Left lobe of liver (tissue), 2 donors: ENCODE measurements around the gene NUDT4. TPM values are rescaled to one million over a fixed set of nuclear protein-coding genes. Genes with fewer than 3 reads are reported as not detected.
"Not testable (repeated sequence)": the region's sequence is repeated elsewhere in the genome, so short reads cannot be mapped to it uniquely, and the experiment has no call there.

Experiments used
- ATAC-seq: fragments of 200-7000 bp; cut with Tn5 transposase; one replicate; pipeline ENCODE4 v1.9.1; 2020; ENCODE audit warnings: mild to moderate bottlenecking, moderate library complexity
- DNase-seq: peaks from one replicate; pipeline ENCODE4 v3.0.0-alpha.2; 2020; ENCODE audit warnings: low spot score
- total RNA-seq: library from RNA; stranded (reverse); gene quantifications from one replicate; pipeline ENCODE4 v1.2.1, GENCODE V29; 2021
- donor health status: DM: no; HTN: no; CAD: no; lungs with moderate emphysema.
- donor health status: DM: no; HTN: yes; CAD: no.

The NUDT4 gene
- total RNA-seq, 1 donor from 2014 or later: 17.6 TPM

- DNase-seq (no peak), ATAC-seq (no peak)
Observed at GRCh38 chr12:93393425-93393824, 15.7 kb downstream of the NUDT4 start.

GRCh38 chr12:93397412-93397811 lies 19.7 kb downstream of the NUDT4 start:
- peak; percentile 61 for ATAC-seq
- no peak for DNase-seq

DNA sequence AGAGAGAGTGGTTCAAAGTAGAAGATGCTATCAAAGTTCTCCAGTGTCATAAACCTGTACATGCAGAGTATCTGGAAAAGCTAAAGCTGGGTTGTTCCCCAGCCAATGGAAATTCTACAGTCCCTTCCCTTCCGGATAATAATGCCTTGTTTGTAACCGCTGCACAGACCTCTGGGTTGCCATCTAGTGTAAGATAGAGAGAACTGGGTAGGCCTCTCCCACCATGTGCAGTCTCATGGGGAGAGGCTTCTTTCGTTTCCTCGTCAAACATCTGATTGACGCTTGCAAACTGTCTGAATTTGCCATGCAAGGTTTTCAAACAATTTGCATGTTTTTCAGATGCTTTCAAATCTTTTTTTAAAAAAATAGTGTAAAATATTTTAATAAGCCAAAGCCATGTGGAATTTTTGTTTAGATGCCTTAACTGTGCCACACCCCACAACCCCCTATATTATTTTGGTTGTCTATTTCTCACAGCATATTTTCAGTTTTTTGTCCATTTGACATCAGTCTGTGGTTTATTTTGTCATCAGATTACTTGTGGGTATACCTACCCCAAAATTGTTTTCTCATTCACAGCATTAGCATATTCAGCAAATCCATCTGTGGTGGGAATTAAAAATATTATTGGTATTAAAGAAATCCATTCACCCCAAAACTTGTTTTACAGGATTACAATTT lies 21.6 kb downstream of the NUDT4 start:
- ATAC-seq: peak; percentile 93
- not testable (repeated sequence) for DNase-seq

- DNase-seq: no peak
- ATAC-seq: no peak
Observed at GRCh38 chr12:93402333-93403311, 24.9 kb downstream of the NUDT4 start.

- DNase-seq: no peak
- peak; percentile 86 for ATAC-seq
Observed at GRCh38 chr12:93403988-93404803, 26.5 kb downstream of the NUDT4 start.

- ATAC-seq (peak; percentile 51), DNase-seq (no peak)
Observed at GRCh38 chr12:93404961-93405849, 27.5 kb downstream of the NUDT4 start.

- ATAC-seq: no peak
- no peak for DNase-seq
Observed at GRCh38 chr12:93407054-93407962, 29.6 kb downstream of the NUDT4 start.

DNA sequence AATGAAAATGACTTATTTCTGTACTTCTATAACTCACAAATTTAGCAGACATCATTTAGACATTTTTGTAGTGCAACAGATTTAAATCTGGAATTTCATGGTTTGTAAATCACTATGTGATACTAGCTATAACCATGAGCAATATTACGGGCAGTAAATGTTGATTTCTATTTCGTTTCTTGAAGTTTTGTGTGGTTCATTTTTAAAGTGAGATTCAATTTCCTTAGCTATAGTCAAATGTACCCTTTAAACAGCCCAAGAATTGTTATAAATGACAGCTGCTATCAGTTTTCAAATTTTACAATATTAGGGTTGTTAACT lies 30.2 kb downstream of the NUDT4 start:
- ATAC-seq (no peak), DNase-seq (no peak)

GRCh38 chr12:93408813-93409212 lies 31.1 kb downstream of the NUDT4 start:
- ATAC-seq (no peak), DNase-seq (no peak)

DNA sequence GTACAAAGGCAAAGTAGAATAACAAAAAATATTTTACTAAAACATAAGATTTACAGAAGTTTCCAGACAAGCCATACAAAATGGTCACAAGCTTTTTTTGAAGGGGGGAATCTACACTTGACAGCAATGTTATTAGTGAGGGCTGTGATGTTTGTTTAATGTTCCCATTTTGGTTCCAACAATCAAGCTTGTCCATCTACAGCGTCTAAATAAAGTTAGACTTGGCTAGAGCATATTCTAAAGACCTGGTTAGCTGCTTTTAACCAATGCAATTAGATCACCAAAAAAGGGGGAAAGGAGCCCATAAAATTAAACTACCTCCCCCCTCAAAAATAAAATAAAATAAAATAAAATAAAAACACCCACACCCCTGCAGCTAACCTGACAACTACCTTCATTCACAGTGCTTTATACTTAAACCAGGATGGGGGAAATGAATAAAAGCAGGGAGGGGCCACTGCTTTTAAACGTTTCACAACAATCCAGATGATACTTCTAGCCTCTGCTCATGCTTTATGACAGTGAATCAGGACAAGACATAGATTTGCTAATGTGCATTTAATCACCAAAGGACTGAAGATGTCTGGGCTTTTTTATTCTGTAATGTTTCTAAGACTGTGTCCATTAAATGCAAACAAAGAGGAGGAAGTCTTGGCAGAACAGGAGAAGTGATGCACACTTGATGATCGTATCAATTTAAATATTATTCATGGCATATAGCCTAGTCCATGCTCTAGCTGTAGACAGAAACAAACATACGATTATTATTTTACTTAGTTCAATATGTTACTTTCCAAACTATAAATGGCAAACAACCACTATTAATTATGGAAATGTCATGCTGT lies 31.8 kb downstream of the NUDT4 start:
- DNase-seq, ATAC-seq: not testable (repeated sequence)

DNA sequence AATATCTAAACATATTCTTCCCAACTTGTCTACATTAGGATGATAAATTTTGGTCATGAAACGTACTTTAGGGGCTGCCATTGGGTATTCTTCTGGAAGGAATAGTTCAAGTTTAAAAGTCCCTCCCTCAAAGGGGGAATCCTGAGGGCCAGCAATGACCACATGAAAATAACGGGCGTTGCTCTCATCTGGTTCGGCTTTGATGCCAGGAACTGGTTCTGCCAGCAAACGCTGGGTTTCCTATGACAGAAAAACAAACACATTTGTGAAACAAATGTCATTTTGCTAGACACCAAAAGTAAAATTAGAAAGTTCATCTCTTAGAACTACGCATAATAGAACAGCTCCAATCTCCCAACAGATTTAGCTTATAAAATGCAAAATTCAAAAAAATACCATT lies 33.3 kb downstream of the NUDT4 start:
- ATAC-seq: peak; percentile 70
- not testable (repeated sequence) for DNase-seq

DNA sequence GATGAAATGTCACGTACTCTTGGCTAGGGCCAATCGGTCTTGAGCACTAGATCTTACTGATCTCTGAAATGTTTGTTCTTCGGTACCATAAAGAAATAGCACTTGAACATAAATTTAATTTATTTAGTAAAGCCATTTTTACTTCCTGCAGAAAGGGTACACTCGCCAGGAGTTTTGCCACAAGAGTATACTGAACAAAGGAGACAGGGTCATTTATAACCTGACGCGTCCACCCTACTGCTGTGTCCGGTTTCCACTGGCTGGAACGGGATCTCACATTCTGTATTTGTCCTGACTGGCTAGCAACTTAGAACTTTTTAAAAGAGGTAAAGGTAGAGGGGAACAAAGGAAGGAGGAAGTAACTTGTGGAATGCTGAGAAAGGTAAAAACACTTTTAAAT lies 34.7 kb downstream of the NUDT4 start:
- not testable (repeated sequence) for DNase-seq, ATAC-seq

DNA sequence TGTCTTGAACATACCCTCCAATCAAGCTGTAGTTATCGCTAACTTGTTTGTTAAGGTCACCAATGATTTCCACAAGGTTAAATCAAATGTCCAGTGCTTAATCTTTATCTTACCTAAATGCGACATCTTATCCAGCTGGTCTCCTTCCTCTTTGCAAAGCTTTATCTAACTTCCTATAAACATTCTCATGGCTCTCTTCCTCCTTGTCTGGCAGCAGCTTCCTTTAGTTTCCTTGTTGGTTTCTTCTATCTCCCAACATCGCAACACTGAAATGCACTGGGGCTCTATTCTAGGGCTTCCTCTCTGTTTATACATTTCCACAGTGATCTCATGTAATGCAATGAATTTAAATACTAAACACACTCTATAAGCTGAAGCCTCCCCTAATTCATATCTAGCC lies 35.3 kb downstream of the NUDT4 start:
- ATAC-seq (no peak), DNase-seq (no peak)

- ATAC-seq (no peak), DNase-seq (no peak)
Observed at GRCh38 chr12:93415723-93416464, 38.2 kb downstream of the NUDT4 start.

- ATAC-seq (no peak), DNase-seq (no peak)
Observed at GRCh38 chr12:93417967-93418480, 40.3 kb downstream of the NUDT4 start.

DNA sequence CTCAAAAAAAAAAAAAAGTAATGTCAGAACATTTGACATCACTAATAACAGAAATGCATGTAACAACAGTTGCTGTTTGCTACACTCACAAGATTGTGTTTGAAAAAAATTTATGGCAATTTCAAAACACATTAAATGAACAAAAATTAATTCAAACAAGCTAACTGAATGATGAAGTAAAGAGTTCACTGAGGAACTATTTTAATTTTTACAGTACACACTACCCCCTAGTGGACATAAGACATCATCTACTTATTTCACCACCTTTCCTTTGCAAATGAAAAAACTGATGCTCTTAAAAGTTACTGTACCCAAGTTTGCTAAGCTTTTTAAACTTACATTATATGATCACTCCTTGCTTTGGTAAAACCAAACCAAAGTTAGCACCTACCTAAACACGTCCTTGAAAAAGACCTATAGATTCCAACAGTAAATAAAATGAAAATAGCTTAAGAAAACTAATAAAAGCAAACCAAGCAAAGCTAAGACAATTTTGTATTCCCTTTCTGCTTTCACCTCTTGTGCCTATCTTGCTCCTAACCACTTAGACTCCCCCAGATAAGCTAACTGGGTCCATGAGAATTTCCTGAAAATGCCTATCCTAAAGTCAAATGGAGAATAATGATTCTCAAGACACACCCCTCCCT lies 41.8 kb downstream of the NUDT4 start:
- ATAC-seq: peak; percentile 94
- DNase-seq: no peak

GRCh38 chr12:93422050-93422449 lies 44.3 kb downstream of the NUDT4 start:
- DNase-seq (no peak), ATAC-seq (no peak)
